HG02981 (cell line): ENCODE results near the gene NUP43.
"Not testable (repeated sequence)": the region's sequence is repeated elsewhere in the genome, so short reads cannot be mapped to it uniquely, and the experiment has no call there.

Experiments used
- ATAC-seq: cut with Tn5 transposase; IDR thresholded peaks from one replicate; pipeline ENCODE4 v1.9.1; 2021; ENCODE audit warnings: mild to moderate bottlenecking, moderate library complexity; ENCODE audit not compliant: unreplicated experiment

Gene NUP43

GRCh38 chr6:149749594-149750135, 3.3 kb upstream of the NUP43 start, which contains the start of gene PCMT1:
Gene PCMT1 (plus strand): TSS chr6:149749741. CDS start chr6:149749902, 161 bp downstream.
- ATAC-seq, result peak; percentile 80

- ATAC-seq, result not testable (repeated sequence)
Observed at GRCh38 chr6:149749082-149749593, 2.8 kb upstream of the NUP43 start.

GRCh38 chr6:149745252-149745651, 1.1 kb downstream of the NUP43 start:
- ATAC-seq, result not testable (repeated sequence)

GRCh38 chr6:149734915-149735314, 11.4 kb downstream of the NUP43 start:
- ATAC-seq, result no peak

- no peak for ATAC-seq
Observed at GRCh38 chr6:149733089-149733720, 13.1 kb downstream of the NUP43 start.

GRCh38 chr6:149729824-149730223, 16.5 kb downstream of the NUP43 start:
- ATAC-seq, result no peak

GRCh38 chr6:149728499-149729234, 17.7 kb downstream of the NUP43 start:
- no peak for ATAC-seq

- ATAC-seq, result no peak
Observed at GRCh38 chr6:149727793-149728498, 18.4 kb downstream of the NUP43 start.

- ATAC-seq, result no peak
Observed at GRCh38 chr6:149725785-149726184, 20.5 kb downstream of the NUP43 start.

- ATAC-seq, result no peak
Observed at GRCh38 chr6:149723771-149724417, 22.4 kb downstream of the NUP43 start.

- no peak for ATAC-seq
Observed at GRCh38 chr6:149723262-149723661, 23.1 kb downstream of the NUP43 start.

- ATAC-seq, result no peak
Observed at GRCh38 chr6:149719531-149719930, 26.8 kb downstream of the NUP43 start.

GRCh38 chr6:149717588-149718458, 28.5 kb downstream of the NUP43 start, which contains the start of gene LATS1:
Gene LATS1 (minus strand): TSS chr6:149718101. CDS start chr6:149702126, 15,975 bp downstream.
- ATAC-seq, result peak; percentile 91

- no peak for ATAC-seq
Observed at GRCh38 chr6:149717255-149717587, 29.1 kb downstream of the NUP43 start.

GRCh38 chr6:149716181-149716963, 30.0 kb downstream of the NUP43 start:
- no peak for ATAC-seq

- no peak for ATAC-seq
Observed at GRCh38 chr6:149714442-149714841, 31.9 kb downstream of the NUP43 start.

GRCh38 chr6:149711711-149712110, 34.6 kb downstream of the NUP43 start:
- no peak for ATAC-seq

- ATAC-seq, result no peak
Observed at GRCh38 chr6:149701714-149702113, 44.6 kb downstream of the NUP43 start.

- no peak for ATAC-seq
Observed at GRCh38 chr6:149699150-149699549, 47.2 kb downstream of the NUP43 start.
